ENCODE data around the gene PDLIM1. TPM values are rescaled to one million over a fixed set of nuclear protein-coding genes. Genes with fewer than 3 reads are reported as not detected.

Gene PDLIM1
- total and polyA plus RNA-seq, 2 of the 13 experiments (the other 11 are each of a cell fraction or from before 2014, with no cell fraction given) = 119 to 123 TPM

GRCh38 chr10:95335933-95336699 is 45.3 kb upstream of the PDLIM1 start (continued):
- TF ChIP-seq GLMP (CRISPR knock-in tag; IDR thresholded peaks at IDR 0.05; ENCODE audit: borderline replicate concordance) (no peak), PHF21A (CRISPR knock-in tag; IDR thresholded peaks at IDR 0.05) (0 out of 2 replicates have a peak, but pooled peaks have one; percentile 35), WIZ (CRISPR knock-in tag; IDR thresholded peaks at IDR 0.05) (no peak), HDAC6 (IDR thresholded peaks at IDR 0.05; ENCODE audit: low read depth, low read length) (no peak), FOXK1 (CRISPR knock-in tag; IDR thresholded peaks at IDR 0.05; ENCODE audit: borderline replicate concordance, low read depth) (no peak), KAT2B (IDR thresholded peaks at IDR 0.05; ENCODE audit: borderline replicate concordance, low read depth, low read length) (no peak), GATA4 (IDR thresholded peaks at IDR 0.05; ENCODE audit: borderline replicate concordance, low read depth) (0 out of 2 replicates have a peak, but pooled peaks have one; percentile 40), GRHL1 (CRISPR knock-in tag; conservative IDR thresholded peaks at IDR 0.05) (no peak), ARNT (IDR thresholded peaks at IDR 0.05) (no peak), TFE3 (CRISPR knock-in tag; IDR thresholded peaks at IDR 0.05) (peak; percentile 69), ZNF775 (CRISPR knock-in tag; IDR thresholded peaks at IDR 0.05; ENCODE audit: borderline replicate concordance) (no peak), SSRP1 (CRISPR knock-in tag; IDR thresholded peaks at IDR 0.05) (no peak), MLX (CRISPR knock-in tag; IDR thresholded peaks at IDR 0.05) (peak; percentile 30; the same call in 1 of the 2 replicates), ZNF563 (CRISPR knock-in tag; IDR thresholded peaks at IDR 0.05) (no peak), HOMEZ (CRISPR knock-in tag; IDR thresholded peaks at IDR 0.05; ENCODE audit: low read depth) (peak; percentile 49; the same call in 1 of the 2 replicates), POGK (CRISPR knock-in tag; conservative IDR thresholded peaks at IDR 0.05) (no peak), KAT8 (CRISPR knock-in tag; IDR thresholded peaks at IDR 0.05) (no peak), IKZF5 (CRISPR knock-in tag; IDR thresholded peaks at IDR 0.05) (peak; percentile 66; the same call in 1 of the 2 replicates), HMGA1 (CRISPR knock-in tag; conservative IDR thresholded peaks at IDR 0.05) (no peak)
